GM12864 (cell line): Measurements from ENCODE around the gene PID1.

ENCODE experiments used
- DNase-seq: peaks from one replicate; pipeline ENCODE4 v3.0.0-alpha.2; 2011; ENCODE audit warnings: low read depth
- H3K4me3 ChIP-seq: 2 replicates; pipeline ENCODE4 v1.5.1; 2011; ENCODE audit warnings: mild to moderate bottlenecking, low read depth, low read length, control low read depth
- CTCF ChIP-seq: IDR thresholded peaks from 2 replicates; pipeline ENCODE4 v1.5.1; 2011; ENCODE audit warnings: low read depth, mild to moderate bottlenecking, moderate library complexity, low read length, control low read depth, inconsistent platforms; ENCODE audit errors: missing control alignments

The PID1 gene

GRCh38 chr2:229164545-229165249 is 106.4 kb downstream of the PID1 start:
- TF ChIP-seq CTCF = no peak
- H3K4me3 ChIP-seq = no peak overlapping the region
- DNase-seq = no peak

GRCh38 chr2:229163893-229164292 is 107.2 kb downstream of the PID1 start:
- TF ChIP-seq CTCF = no peak
- H3K4me3 ChIP-seq = no peak overlapping the region
- no peak for DNase-seq

GRCh38 chr2:229162015-229162414 is 109.1 kb downstream of the PID1 start:
- no peak overlapping the region for H3K4me3 ChIP-seq
- TF ChIP-seq CTCF = no peak
- no peak for DNase-seq

GRCh38 chr2:229160984-229161383 is 110.1 kb downstream of the PID1 start:
- TF ChIP-seq CTCF = no peak
- no peak for DNase-seq
- H3K4me3 ChIP-seq = no peak overlapping the region

- no peak overlapping the region for H3K4me3 ChIP-seq
- no peak for TF ChIP-seq CTCF
- no peak for DNase-seq
Observed at GRCh38 chr2:229160180-229160579, 110.9 kb downstream of the PID1 start.

- TF ChIP-seq CTCF = no peak
- DNase-seq = no peak
- no peak overlapping the region for H3K4me3 ChIP-seq
Observed at GRCh38 chr2:229159405-229159804, 111.7 kb downstream of the PID1 start.

- H3K4me3 ChIP-seq = no peak overlapping the region
- DNase-seq = no peak
- TF ChIP-seq CTCF = no peak
Observed at GRCh38 chr2:229154381-229154780, 116.7 kb downstream of the PID1 start.
